ENCODE results near the gene FRYL.
"Not testable (repeated sequence)": the region's sequence is repeated elsewhere in the genome, so short reads cannot be mapped to it uniquely, and the experiment has no call there.

FRYL gene

DNA sequence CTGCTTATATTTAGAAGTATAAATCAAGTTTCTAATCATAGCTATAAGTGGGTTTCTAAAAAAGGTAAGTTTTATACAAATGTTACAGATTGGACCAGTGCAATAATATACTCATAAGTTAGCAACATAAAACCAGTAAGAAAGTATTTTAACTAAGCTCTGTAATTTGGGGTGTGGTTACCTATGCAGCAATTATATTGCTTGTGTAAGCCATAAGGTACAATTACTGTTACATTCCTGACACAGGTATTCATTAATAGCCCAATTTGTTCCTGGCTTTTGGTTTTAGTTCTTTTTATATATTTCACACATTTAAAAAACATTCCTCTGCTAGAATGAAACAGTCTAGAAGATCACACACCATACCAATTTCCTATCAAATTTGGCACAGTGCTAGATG lies 115.1 kb downstream of the FRYL start:
- DNase-seq (ENCODE audit: low read depth in 2 of 2) = no peak

DNA sequence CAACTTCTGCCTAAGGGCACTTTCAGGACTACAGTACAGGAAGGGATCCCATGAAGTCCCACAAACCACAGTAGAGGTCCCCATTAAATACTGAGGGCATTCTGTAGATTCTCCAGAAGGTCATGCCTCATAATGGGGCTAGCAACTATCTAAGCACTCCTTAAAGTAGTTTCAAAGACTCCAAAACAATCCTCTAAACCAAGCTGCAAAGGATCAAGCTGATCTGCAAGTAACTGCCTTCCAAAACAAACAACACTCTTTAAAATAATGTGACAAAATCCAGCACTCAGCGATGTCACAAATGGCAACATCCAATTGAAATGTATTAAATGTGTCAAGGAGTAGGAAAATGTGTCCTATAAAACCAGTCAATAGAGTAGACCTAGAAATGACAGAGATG lies 118.7 kb downstream of the FRYL start:
- no peak for DNase-seq (ENCODE audit: low read depth in 2 of 2)

DNA sequence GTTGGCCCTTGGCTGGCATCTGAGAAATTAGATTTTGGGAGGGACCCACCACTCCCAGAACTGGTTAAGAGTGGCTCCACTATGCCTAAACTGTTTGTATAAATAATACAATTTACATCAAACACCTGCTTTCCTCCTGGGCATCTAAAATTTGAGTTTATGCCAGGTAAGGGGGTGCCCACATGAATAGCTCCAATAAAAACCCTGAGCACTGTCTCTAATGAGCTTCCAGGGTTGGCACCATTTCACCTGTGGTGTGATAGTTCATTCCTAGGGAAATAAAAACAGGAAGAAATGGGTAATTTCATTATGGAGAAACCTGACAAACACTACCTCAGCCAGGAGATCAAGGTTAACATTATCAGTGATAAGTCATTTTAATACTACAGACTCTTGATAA lies 119.7 kb downstream of the FRYL start:
- DNase-seq (ENCODE audit: low read depth in 2 of 2) = no peak

DNA sequence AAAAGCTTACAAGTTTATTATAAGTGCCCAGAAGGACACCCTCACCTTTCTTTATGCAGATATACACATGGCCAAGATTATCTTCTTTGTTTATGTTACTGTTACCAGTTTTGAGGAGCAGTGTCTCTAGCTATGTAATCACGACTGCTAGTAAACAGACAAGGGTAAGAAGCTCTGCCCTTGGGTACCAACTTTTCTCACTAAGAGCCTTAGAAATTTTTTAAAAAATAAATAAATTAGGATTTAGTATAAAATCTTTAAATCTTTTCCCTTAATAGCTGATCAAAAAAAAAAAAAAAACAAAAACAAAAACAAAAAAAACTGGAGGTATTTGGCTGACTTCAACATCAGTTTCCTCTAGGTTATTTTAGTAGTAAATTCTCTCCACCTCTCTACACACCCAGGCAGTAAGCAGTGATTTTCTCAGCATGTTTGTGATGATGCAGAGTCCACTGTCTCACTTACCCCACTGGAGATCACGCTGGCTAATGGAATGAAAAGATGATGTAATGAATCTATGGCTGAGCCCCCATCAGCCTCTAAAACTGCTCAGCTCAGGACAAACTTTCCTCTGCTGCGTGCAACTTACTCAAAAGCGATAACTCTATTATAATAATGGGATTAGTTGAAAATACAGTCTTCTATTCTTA lies 125.9 kb downstream of the FRYL start:
- DNase-seq (ENCODE audit: low read depth in 2 of 2) = no peak

DNA sequence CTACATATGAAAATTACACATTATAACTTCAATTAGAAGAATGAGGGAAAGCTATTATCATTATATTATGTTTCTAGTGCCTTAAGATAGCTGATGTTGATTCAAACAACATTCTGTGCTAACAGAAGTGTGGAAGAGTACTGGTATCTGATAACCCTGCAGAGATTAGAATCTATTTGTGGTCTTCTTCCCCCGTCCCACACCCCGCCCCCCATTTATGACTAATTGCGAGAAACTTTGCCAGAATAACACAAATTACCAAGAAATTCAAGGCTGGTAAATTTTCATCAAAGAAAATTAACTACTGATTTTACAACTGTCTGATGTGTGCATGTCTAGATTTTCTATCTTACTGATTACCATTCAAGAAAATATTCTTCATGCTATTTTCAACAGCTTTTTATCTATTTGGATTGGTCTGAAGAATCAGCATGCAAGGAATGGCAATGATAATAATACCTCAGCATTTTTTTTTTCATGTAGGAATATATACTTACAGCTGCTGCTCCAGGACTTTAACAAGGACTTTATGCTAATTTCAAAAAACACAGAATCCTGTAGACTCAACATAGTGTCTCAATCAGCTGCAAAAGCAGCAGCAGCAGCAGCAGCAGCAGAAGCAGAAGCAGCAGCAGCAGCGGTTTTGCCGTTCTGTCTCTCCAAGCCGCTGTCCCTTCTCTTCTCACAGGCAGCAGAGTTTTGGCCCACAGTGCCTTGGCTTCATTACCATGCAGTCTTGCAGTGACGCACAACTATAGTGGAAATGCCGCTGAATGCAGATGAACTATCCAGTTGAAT lies 126.7 kb downstream of the FRYL start:
- peak; percentile 39 to 53 for DNase-seq (ENCODE audit: low read depth in 2 of 2)

DNA sequence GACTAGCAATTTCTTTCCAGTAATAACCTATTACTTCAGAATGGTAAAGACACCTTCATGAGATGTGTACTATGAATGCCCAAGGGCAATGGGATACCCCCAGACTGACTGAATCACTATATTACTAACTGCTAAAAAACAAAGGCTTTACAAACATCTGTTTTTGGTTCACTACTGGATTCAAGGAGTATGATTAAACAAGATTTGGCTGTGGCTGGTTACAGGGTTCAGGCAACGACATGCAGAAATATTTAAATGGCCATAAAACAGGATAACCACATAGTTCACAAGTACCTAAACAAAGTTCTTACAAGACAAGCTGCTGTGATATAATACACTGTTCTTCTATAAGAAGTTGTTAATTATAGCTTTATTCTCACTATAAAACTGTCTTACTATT lies 128.2 kb downstream of the FRYL start:
- DNase-seq (ENCODE audit: low read depth in 2 of 2) = no peak

DNA sequence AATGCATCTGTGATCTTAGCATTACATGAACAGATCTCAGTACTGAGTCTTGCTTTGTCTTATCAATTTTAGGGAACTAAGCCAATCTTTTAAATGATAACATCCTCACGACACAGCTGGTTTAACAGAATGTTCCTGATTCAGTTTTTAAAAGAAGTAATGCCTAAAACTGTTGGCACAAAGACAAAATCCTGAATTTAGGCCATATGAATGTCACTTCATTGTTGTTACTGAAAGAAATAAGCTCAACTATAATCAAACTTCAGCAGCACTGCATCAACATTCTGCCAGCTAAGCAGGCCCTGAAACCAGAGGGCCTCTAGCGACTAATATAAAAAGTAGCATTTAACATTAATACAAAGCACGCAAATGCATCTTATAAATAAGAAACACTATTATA lies 130.6 kb downstream of the FRYL start:
- DNase-seq (ENCODE audit: low read depth in 2 of 2) = no peak

DNA sequence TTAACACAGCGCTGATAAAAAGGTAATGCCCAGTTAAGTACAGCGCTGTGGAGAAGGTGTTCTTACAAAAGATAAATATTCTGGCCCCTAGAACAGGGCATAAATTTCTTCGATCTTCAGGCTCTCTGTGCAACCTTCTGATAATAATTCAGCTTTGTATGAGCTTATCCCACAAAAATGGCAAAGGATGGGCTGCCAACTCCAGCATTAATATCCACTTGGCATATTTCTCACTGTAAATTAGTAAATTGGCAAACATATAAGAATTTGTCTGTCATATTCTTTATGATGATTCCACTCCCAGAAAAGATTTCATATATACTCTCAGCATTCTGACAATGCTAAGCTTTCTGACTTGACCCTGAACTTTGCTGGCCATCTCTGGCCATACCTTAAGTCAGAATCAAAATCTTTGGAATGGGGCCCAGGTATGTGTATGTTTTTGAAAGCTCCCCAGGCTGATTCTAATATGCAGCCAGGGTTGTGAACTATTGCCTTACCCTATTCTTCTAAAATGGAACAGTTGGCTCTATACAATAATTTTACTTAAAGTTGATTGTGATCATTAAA lies 134.8 kb downstream of the FRYL start:
- no peak for DNase-seq (ENCODE audit: low read depth in 2 of 2)

DNA sequence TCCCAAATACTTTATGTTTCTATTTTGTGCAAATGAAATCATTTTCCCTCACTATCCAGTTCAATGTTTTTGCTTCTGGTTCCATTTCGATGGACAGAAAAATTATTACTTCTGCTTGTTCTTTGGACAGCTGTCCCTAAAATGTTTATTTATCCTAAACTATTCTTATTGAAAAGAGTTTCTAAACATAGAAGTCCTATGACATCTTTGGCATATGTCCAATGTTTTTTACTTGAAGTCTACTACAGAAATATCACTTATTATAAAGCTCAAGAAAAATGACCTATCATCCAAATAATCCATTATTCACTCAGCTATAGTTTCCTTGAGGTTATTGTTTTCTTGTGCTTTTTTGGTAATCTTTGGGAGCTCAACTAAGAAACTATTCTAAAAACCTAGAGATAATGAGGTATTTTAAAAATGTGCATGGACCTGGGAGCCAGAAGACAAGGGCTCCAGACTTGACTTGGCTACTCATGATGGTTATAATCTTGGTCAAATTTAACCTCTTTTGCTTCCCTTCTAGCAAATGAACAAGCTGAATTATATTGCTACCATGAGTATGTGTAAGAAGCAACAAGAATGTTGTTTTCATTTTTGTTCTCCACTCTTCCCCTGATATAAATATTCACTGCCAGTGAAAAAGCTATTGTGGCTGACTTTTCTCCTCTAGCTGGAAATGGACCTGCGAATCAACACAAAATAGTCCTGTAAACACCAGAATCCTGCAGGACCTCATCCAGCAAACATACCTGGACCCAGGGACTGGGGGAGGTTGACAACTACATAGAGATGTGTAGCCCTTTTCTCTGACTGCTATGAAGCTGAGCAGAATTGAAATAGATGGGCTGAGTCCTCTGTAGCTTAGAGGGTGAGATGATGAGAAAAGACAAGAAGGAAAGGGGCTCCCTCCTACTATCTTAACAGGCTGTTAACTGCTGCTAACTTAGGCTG lies 137.4 kb downstream of the FRYL start:
- DNase-seq (ENCODE audit: low read depth in 2 of 2) = no peak

DNA sequence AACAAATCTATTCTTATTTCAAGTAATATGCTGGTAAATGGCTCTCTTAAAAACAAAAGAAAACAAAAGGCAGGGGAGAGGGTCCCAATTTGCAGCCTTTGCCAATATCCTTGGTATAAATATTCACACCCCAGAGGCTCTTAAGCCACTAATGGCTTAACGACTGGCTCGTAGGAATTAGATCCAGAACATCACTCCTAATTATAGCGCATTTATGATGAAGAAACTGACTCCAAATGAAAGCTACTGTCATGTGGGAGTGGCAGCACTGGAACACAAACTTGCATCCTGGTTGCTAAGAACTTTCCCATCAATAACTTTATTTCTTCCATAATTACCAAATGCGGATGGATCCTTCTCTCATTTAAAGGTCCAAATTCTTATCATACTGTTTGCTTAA lies 138.7 kb downstream of the FRYL start:
- no peak for DNase-seq (ENCODE audit: low read depth in 2 of 2)

DNA sequence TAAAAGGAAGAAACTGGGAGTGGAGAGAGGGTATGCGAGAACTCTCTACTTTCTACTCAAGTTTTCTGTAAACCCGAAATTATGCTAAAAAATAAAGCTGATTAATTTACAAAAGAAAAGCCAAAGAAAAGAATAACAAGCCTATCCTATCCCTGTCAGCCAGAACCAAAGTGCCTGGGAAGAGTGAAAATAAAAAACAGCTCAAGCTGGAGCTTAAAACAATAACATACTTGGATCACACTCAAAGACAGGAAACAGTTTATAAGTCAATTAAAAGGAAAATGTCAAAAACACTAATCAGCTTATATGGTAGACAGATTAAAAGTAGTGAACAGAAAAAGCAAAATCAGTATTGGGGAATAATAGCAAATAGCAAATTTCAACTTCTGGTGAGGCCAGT lies 139.4 kb downstream of the FRYL start:
- no peak for DNase-seq (ENCODE audit: low read depth in 2 of 2)

DNA sequence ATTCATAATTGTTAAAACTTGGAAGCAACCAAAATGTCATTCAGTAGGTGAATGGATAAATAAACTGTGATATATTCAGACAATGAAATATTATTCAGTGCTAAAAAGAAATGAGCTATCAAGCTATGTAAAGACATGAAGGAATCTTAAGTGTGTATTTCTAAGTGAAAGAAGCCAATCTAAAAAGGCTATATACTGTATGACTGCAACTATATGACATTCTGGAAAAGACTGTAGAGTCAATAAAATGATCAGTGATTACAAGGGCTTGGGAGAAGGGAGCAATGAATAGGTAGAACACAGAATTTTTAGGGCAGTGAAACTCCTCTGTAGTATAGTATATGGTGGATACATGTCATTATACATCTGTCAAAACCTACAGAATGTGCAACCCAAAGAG lies 139.9 kb downstream of the FRYL start:
- no peak for DNase-seq (ENCODE audit: low read depth in 2 of 2)

DNA sequence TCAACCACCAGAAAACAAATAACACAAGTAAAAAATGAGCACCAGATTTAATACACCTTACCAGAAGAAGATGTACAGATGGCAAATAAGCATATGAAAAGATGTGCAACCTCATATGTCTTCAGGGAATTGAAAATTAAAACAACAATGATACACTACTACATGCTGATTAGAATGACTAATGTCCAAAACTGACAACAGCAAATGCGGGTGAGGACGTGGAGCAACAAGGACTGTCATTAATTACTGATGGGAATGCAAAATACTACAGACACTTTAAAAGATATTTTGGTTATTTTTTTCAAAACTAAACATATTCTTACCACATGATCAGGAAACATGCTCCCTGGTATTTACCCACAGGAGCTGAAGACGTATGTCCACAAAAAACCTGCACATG lies 140.3 kb downstream of the FRYL start:
- no peak for DNase-seq (ENCODE audit: low read depth in 2 of 2)

DNA sequence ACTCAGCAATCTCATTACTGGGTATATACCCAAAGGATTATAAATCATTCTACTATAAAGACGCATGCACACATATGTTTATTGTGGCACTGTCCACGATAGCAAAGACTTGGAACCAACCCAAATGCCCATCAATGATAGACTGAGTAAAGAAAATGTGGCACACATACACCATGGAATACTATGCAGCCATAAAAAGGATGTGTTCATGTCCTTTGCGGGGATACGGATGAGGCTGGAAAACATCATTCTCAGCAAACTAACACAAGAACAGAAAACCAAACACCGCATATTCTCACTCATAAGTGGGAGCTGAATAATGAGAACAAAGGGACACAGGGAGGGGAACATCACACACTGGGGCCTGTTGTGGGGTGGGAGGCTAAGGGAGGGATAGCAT lies 141.5 kb downstream of the FRYL start:
- DNase-seq (ENCODE audit: low read depth in 2 of 2) = not testable (repeated sequence)

DNA sequence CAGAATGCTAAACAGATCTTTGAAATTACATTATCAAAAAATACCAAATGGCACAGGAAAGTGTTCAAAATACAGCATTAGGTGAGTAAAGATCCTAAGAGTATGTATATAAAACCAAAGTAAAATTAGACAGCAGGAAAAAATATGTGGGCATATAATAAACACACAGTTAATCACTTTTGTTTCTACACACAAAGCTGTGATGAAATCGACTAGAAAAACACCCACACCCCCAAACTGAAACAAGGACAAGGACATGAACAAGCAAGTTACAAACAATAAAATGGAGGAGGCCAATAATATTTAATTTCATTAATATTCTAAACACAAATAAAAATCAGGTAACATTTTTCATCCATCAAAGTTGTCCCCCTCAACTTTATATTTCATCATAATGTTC lies 143.2 kb downstream of the FRYL start:
- no peak for DNase-seq (ENCODE audit: low read depth in 2 of 2)

DNA sequence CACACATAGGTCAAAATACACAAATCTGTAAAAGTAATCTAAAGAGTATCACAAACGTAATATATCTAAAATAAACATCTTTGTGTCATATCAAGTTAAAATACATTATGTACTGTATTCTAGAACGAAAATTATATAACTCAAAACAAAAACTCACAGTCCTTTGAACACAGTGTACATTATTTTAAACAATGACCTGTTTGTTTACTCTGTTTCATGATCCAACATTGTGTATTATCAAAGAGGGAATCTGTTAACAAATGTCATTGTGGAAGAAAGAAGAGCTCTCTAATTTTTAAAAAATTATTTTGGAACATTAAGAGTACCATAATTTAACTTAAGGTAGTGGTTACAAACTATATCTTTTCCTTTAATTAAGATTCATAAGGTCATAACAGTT lies 144.1 kb downstream of the FRYL start:
- DNase-seq (ENCODE audit: low read depth in 2 of 2) = no peak

DNA sequence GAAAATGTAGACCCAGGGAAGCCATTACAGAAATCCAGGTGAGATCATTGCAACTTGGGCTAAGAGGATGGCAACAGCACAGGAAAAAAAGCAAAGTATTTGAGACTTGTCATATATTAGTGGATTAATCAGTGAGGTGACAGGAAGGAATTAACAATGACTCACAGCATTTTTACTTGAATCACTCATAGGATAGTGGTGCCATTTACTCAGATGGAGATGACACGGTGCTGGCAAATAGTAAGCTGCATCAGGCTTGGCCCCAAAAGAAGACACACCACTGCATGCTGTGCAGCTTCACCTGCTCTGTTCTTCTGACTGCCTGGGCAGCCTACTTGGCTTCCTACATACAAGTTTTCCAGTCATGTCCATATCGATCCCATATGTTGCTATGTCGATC lies 144.8 kb downstream of the FRYL start:
- peak in 1 of 2 donors; percentile 8 for DNase-seq (ENCODE audit: low read depth in 2 of 2)

DNA sequence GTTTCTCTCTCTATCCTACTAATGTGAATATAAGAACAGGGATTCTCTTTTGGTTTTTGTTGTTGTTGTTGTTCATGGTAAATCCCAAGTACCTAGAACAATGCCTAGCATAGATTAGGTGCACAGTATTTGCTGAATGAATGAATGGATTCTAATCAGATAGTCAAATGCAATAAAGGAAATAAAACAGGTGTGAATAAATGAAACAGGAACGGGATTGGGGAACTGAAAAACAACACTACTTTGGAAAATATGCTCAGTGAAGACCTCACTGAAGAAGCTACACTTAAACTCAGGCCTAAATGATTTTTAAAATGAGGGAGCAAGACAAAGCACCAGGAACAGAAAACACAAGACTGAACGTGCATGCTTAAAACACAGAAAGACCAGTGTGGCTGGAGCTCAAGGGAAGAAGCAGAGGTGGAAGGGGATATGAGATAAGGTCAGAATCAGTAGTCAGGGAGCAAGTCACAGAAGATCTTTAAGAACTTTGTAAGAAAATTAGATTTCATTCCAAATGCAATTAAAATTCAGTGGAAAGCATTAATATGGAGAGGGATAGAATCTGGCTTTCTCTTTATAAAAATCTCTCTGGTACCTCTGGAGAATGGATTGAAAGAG lies 145.3 kb downstream of the FRYL start:
- no peak for DNase-seq (ENCODE audit: low read depth in 2 of 2)

DNA sequence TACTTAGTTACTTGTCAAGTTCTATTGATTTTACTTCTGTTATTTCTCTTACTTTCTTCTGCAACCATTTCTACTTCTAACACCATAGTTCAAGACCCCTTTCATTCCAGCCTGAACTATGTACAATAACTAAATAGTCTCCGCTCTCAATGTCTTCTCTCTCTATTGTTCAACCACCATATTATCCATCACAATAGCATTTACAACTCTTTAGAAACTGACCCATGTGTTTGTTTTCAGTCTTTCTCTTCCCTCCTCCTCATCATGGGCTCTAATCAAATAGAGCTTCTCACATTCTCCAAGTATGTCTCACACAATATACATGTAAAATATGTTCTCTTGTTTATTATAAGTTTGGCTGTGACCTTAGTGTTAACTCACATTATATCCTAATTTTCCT lies 146.4 kb downstream of the FRYL start:
- DNase-seq (ENCODE audit: low read depth in 2 of 2) = no peak

DNA sequence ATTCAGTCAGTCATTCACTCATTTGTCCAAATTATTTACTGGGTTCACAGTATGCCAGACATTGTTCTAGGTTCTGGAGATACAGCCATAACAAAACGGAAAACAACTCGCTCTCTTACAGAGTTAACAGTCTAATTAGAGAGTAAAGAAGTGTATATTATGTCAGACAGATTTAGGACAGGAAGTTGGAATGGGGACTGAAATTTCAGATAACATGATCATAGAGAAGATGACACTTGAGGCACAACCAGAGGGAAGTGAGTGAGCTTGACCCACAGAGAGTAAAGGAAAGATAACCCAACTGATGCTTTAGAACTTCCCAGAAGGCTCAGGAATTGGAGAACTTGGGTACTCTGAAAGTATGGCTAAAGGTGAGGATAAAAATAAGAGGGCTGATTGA lies 150.6 kb downstream of the FRYL start:
- DNase-seq (ENCODE audit: low read depth in 2 of 2) = no peak

DNA sequence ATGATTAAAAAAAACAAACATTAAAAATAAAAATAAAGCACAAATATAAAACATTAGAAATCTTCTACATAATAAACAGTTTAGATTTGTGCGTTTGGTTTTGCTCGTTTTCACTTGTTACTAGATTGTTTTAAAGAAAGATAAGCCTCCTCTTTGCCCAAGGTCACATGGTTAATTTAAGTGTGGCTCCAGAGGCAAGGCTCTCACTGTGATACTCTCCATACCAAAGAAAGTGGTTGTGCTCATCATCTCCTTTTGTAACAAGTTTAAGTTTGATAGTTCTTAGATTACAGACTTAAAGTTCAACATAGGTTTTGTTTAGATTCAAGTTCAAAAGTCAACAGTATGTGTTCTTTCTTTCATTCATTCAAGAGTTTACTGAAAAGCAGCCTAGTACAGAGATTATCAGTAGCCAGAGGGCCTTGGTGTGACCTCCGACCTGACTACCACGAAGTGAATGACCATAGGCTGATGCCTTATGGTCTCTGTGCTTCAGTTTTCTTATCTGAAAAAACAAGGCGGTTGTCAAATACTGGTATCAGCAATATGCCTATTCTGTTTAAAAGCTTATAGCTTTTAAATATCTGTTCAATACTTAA lies 156.8 kb downstream of the FRYL start:
- DNase-seq (ENCODE audit: low read depth in 2 of 2) = no peak
